Stimulated activated naive CD8-positive, alpha-beta T cell treated with anti-CD3 and anti-CD28 coated beads, Interleukin-15, Interleukin-2, amounts not matched to agents 100 ng/mL and 50 ng/mL, for 24 hours (primary cell): Measurements from ENCODE around the gene RBM38.
A peak's percentile ranks its signal among the peaks of the same experiment; 100 is the strongest.

Source experiments
- H3K27ac Mint-ChIP-seq: one replicate; pipeline ENCODE4 v1.8.0; 2021; ENCODE audit warnings: mild to moderate bottlenecking, mixed read lengths
- H3K27me3 Mint-ChIP-seq: one replicate; pipeline ENCODE4 v1.8.0; 2021; ENCODE audit warnings: mixed read lengths
- H3K36me3 Mint-ChIP-seq: one replicate; pipeline ENCODE4 v1.8.0; 2021; ENCODE audit warnings: low read depth, mixed read lengths
- H3K4me1 Mint-ChIP-seq: one replicate; pipeline ENCODE4 v1.8.0; 2021; ENCODE audit warnings: low read depth, mixed read lengths
- H3K4me3 Mint-ChIP-seq: one replicate; pipeline ENCODE4 v1.8.0; 2021; ENCODE audit warnings: mild to moderate bottlenecking, mixed read lengths
- H3K9me3 Mint-ChIP-seq: one replicate; pipeline ENCODE4 v1.8.0; 2021; ENCODE audit warnings: mixed read lengths

Gene RBM38

GRCh38 chr20:57381596-57382503, 9.3 kb upstream of the RBM38 start:
- Mint-ChIP-seq H3K4me3 (no peak overlapping the region), H3K27ac (no peak overlapping the region), H3K36me3 (peaks cover 36% of the 10 kb centered on the region), H3K9me3 (no peaks in the 10 kb centered on the region), H3K4me1 (peaks cover 30% of the 10 kb centered on the region), H3K27me3 (no peaks in the 10 kb centered on the region)

- H3K4me1 Mint-ChIP-seq = peaks cover 30% of the 10 kb centered on the region
- H3K36me3 Mint-ChIP-seq = peaks cover 29% of the 10 kb centered on the region
- no peak overlapping the region for H3K27ac Mint-ChIP-seq
Measured at GRCh38 chr20:57382516-57382915, 8.7 kb upstream of the RBM38 start.

GRCh38 chr20:57383447-57384347, 7.5 kb upstream of the RBM38 start:
- no peak overlapping the region for H3K27ac Mint-ChIP-seq
- H3K4me1 Mint-ChIP-seq = peaks cover 27% of the 10 kb centered on the region
- H3K36me3 Mint-ChIP-seq = peaks cover 18% of the 10 kb centered on the region
- H3K4me3 Mint-ChIP-seq = no peak overlapping the region
- H3K27me3 Mint-ChIP-seq = no peaks in the 10 kb centered on the region
- H3K9me3 Mint-ChIP-seq = no peaks in the 10 kb centered on the region

More at GRCh38 chr20:57382516-57382915, 8.7 kb upstream of the RBM38 start:
- Mint-ChIP-seq H3K27me3 (no peaks in the 10 kb centered on the region), H3K9me3 (no peaks in the 10 kb centered on the region), H3K4me3 (no peak overlapping the region)

GRCh38 chr20:57384486-57384885, 6.7 kb upstream of the RBM38 start:
- peaks cover 24% of the 10 kb centered on the region for H3K4me1 Mint-ChIP-seq
- no peak overlapping the region for H3K27ac Mint-ChIP-seq
- H3K27me3 Mint-ChIP-seq = no peaks in the 10 kb centered on the region
- H3K9me3 Mint-ChIP-seq = no peaks in the 10 kb centered on the region
- H3K4me3 Mint-ChIP-seq = no peak overlapping the region
- peaks cover 11% of the 10 kb centered on the region for H3K36me3 Mint-ChIP-seq

- peaks cover 31% of the 10 kb centered on the region for H3K4me1 Mint-ChIP-seq
- no peak overlapping the region for H3K4me3 Mint-ChIP-seq
- no peak overlapping the region for H3K27ac Mint-ChIP-seq
Measured at GRCh38 chr20:57384953-57385761, 6.0 kb upstream of the RBM38 start.

GRCh38 chr20:57385940-57386339, 5.3 kb upstream of the RBM38 start:
- Mint-ChIP-seq H3K36me3 (peaks cover 4% of the 10 kb centered on the region), H3K9me3 (no peaks in the 10 kb centered on the region), H3K4me3 (no peak overlapping the region), H3K27me3 (no peaks in the 10 kb centered on the region), H3K27ac (no peak overlapping the region), H3K4me1 (peaks cover 39% of the 10 kb centered on the region)

More at GRCh38 chr20:57384953-57385761, 6.0 kb upstream of the RBM38 start:
- H3K9me3 Mint-ChIP-seq = no peaks in the 10 kb centered on the region
- peaks cover 5% of the 10 kb centered on the region for H3K36me3 Mint-ChIP-seq
- no peaks in the 10 kb centered on the region for H3K27me3 Mint-ChIP-seq

- peaks cover 4% of the 10 kb centered on the region for H3K36me3 Mint-ChIP-seq
- H3K4me1 Mint-ChIP-seq = peaks cover 39% of the 10 kb centered on the region
- no peaks in the 10 kb centered on the region for H3K9me3 Mint-ChIP-seq
- H3K27me3 Mint-ChIP-seq = no peaks in the 10 kb centered on the region
- H3K27ac Mint-ChIP-seq = no peak overlapping the region
- H3K4me3 Mint-ChIP-seq = no peak overlapping the region
Measured at GRCh38 chr20:57386762-57387161, 4.4 kb upstream of the RBM38 start.

- no peak overlapping the region for H3K4me3 Mint-ChIP-seq
Measured at GRCh38 chr20:57387463-57387862, 3.7 kb upstream of the RBM38 start.

GRCh38 chr20:57387945-57388371, 3.2 kb upstream of the RBM38 start:
- Mint-ChIP-seq H3K4me1 (peaks cover 30% of the 10 kb centered on the region), H3K36me3 (peaks cover 14% of the 10 kb centered on the region), H3K9me3 (no peaks in the 10 kb centered on the region), H3K27ac (no peak overlapping the region), H3K4me3 (no peak overlapping the region), H3K27me3 (no peaks in the 10 kb centered on the region)

More at GRCh38 chr20:57387463-57387862, 3.7 kb upstream of the RBM38 start:
- H3K4me1 Mint-ChIP-seq = peaks cover 32% of the 10 kb centered on the region
- H3K9me3 Mint-ChIP-seq = no peaks in the 10 kb centered on the region
- H3K27me3 Mint-ChIP-seq = no peaks in the 10 kb centered on the region
- H3K27ac Mint-ChIP-seq = no peak overlapping the region
- peaks cover 9% of the 10 kb centered on the region for H3K36me3 Mint-ChIP-seq

GRCh38 chr20:57388953-57389694, 2.1 kb upstream of the RBM38 start:
- peak overlapping the region; percentile 99 for H3K27ac Mint-ChIP-seq
- H3K27me3 Mint-ChIP-seq = no peaks in the 10 kb centered on the region
- H3K4me3 Mint-ChIP-seq = peak overlapping the region; percentile 86
- peaks cover 37% of the 10 kb centered on the region for H3K4me1 Mint-ChIP-seq
- H3K36me3 Mint-ChIP-seq = peaks cover 24% of the 10 kb centered on the region
- H3K9me3 Mint-ChIP-seq = no peaks in the 10 kb centered on the region

GRCh38 chr20:57389695-57390603, 1.2 kb upstream of the RBM38 start:
- Mint-ChIP-seq H3K27me3 (no peaks in the 10 kb centered on the region), H3K9me3 (no peaks in the 10 kb centered on the region), H3K36me3 (peaks cover 27% of the 10 kb centered on the region), H3K4me1 (peaks cover 45% of the 10 kb centered on the region), H3K4me3 (peak overlapping the region; percentile 86), H3K27ac (peak overlapping the region; percentile 99)

- Mint-ChIP-seq H3K4me3 (peak overlapping the region; percentile 93), H3K36me3 (peaks cover 40% of the 10 kb centered on the region), H3K9me3 (no peaks in the 10 kb centered on the region), H3K27me3 (no peaks in the 10 kb centered on the region), H3K4me1 (peaks cover 61% of the 10 kb centered on the region), H3K27ac (peak overlapping the region; percentile 90)
Measured at GRCh38 chr20:57391439-57392301, 474 bp downstream of the RBM38 start.
